GM19099 (cell line): ENCODE data around the gene ZNF446.
A peak's percentile ranks its signal among the peaks of the same experiment; 100 is the strongest.

Experiments used
- POLR2A ChIP-seq: IDR thresholded peaks from 3 replicates; pipeline ENCODE4 v1.6.1; 2011; ENCODE audit warnings: low read depth; ENCODE audit not compliant: insufficient read length; ENCODE audit errors: extremely low read depth

The ZNF446 gene

DNA sequence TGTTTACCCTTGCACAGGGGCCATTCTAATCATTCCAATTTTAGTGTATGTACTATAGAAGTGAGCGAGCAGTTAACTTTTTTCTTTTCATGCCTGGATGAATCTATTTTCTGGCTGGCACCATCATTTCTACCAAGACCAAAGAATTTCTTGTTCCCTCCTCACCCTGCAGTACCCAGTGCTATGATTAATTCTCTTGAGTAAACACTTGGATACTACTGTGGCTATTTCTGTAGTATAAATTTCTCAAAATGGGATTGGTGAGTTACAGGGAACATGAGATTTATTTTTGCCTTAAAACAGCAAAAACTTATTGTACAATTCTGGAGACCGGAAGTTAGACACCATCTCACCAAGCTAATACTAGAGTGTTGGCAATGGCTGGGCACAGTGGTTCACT is 7.6 kb downstream of the ZNF446 start:
- TF ChIP-seq POLR2A: no peak

DNA sequence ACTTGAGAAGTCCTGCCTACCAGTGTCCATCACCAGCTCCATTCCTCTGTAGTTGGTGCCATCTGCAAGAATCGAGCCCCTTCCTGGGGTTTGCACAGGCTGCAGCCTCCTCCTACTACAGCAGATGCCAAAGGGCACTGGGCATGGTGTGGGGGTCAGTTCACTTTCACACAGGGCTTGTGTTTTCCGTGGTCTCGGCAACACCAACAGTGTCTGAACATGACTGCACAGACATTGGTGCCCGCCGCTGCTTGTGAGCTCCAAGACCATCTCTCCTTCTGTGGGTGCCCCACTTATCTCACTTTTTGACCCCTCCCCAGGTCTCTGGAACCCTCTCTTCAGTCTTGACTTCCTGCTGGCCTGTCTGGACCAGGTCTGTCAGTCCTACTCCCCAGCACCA is 15.2 kb downstream of the ZNF446 start:
- no peak for TF ChIP-seq POLR2A

DNA sequence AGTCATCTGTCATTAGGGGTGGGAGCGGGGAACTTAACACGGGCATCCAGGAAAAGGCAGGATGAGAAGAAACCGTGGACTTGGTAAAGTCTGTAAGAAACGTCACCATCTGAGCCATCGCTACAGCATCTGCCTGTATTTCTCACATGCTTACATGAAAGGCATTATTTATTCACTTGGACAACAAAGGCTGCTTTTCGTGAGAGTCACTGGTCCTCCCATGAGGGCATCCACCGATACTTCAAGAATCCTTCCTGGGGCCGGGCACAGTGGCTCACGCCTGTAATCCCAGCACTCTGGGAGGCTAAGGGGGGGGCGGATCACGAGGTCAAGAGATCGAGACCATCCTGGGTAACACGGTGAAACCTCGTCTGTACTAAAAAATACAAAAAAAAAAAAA is 16.1 kb downstream of the ZNF446 start:
- TF ChIP-seq POLR2A: no peak

DNA sequence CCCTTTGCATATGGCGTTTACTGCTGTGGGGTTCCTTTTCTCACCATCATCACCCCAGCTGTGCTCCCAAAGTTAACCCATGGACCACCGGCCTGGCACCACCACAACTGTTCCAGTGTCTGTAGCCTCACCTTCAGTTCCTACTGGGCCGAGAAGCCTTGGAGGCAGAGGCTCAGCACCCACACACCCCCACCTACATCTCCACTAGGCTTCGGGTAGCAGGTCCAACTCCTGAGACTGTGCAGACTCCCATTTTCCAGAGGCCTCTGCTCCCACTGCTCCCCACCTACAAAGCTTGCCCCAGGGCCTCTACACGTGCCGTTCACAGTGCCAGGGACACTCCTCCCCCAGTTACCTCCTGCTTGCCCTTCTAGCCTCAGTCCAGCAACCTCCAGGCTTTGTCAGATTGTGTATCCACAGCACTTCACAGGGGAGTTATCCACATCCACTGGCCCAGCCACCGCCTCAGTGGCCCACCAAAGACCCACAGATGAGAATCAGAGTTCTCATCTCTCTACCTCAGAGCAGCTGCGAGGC is 21.6 kb downstream of the ZNF446 start:
- no peak for TF ChIP-seq POLR2A

DNA sequence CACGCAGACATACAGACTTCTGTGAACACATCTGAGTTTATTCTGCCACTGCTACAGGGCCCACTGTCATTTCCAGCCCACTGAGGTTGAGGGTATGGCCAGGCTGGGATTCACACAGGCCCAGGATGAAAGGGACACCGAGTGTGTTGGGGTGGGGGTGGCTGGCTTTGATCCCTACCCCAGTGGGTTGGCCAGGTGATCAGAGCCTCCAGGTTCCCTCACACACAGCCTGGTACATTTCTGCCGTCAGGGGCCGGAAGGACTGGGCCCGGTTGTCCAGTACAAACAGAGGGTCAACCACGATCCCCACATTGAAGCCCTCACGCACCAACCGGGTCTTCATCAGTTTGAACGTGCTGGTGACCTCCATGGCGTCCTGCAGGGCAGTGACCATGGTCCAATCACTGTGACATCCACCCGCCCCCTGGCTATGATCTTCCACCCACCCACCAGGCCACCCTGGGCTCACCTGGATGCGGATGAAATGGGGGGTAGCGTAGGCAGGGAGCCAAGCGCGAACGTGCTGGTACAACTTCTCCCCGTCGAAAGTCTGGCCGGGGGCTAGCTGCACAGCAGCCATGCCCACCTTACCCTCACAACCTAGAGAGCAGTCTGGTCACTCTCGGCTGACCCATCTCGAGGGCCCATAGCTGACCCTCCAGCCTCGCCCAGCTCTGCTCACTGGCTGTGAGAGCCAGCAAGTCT is 22.3 kb downstream of the ZNF446 start:
- TF ChIP-seq POLR2A: no peak

DNA sequence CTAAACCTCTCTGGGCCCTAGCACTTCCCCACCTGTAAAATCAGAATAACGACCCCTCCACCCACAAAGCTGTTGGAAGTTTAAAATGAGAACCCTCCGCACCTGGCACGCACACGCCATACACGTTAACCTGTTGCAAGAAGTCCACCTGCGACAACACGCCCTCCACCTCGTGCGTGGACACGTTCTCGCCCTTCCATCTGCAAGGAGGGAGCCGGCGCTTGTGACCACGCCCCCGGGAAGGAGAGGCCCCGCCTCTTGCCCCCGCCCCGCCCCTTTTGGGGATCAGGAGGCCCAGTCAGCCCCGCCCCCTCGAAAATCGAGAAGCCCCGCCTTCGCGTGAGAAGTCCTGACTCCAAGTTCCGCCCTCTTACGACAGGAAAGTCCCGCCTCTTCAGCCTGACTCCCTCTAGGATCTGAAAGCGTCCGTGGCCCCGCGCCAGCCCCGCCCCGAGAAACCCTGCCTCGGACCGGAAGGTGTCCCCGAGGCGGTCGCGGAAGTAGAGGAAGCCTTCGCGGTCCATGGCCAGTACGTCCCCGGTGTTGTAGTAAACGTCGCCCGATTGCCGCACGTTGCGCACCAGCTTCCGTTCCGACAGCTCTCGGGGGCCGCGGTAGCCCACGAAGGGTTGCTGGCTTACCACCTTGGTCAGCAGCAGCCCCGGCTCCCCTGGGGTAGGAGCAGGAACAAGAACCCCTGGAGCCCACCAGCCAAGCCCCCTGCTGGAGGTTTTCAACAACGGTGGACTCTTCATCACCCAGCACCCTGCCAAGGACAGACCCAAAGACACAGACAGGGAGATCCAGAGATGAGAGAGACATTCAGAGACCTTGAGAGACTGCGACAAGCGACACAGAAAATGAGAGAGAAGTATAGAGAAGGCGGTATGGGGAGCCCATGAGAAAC is 23.1 kb downstream of the ZNF446 start:
- TF ChIP-seq POLR2A: peak; percentile 78

DNA sequence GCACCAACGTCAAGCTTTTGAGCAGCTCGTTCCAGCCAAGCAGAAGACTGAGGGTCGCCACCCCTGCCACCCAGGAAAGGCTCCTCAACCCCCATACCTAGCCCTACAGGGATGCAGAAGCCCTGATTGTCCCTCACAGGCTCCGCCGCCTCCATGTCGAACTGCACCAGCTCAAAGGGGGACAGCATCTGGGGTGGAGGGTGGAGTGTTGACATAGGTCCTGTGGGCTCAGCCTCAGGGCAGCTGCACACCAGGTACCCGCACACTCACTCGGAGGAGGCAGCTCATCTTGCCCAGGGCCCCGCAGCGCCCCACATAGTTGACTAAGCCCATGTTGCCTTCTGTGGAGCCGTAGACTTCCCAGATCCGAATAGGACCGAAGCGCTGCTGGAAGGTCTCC is 24.1 kb downstream of the ZNF446 start:
- no peak for TF ChIP-seq POLR2A

DNA sequence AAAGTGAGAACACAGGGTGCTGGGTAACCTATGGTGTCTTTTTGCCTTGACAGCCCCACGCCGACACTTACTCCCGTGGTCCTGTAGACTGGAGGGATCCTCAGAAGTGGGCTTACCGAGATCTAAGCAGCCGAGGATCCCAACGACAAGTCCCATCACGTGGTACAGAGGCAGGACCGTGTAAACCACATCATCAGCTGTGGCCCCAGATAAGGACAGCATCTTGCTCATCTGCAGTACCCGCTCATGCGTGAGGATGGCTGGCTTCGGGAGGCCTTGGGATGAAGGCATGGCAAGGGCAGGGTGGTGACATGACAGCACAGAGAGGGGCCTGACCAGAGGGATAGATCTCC is 33.6 kb downstream of the ZNF446 start:
- no peak for TF ChIP-seq POLR2A

DNA sequence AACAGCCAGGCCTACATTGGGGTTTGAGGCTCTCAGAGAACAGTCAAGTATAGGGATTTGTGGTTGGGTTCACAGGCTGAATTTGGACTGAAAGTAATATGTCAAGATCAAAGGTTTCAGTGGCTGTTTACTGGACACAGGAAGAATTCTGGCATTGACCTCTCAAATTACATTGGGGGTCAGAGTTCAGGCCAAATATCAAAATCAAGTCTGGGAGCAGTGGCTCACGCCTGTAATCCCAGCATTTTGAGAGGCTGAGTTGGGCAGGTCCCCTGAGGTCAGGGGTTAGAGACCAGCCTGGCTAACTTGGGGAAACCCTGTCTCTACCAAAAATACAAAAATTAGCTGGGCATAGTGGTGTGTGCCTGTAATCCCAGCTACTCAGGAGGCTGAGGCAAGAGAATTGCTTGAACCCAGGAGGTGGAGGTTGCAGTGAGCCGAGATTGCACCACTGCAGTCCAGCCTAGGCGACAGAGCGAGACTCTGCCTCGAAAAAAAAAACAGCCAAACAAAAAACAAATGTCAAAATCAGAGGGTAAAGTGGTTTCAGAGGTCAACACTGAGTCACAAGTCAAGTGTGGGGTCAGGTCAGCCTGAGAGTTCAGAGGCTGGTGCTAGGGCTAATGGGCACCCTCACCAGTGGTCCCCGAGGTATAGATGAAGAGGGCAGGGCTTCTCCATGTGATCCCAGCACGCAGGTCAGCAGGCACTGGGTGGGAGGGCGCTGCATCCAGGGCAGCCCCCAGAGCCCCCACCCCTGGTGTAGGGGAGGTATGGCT is 34.1 kb downstream of the ZNF446 start:
- TF ChIP-seq POLR2A: no peak

DNA sequence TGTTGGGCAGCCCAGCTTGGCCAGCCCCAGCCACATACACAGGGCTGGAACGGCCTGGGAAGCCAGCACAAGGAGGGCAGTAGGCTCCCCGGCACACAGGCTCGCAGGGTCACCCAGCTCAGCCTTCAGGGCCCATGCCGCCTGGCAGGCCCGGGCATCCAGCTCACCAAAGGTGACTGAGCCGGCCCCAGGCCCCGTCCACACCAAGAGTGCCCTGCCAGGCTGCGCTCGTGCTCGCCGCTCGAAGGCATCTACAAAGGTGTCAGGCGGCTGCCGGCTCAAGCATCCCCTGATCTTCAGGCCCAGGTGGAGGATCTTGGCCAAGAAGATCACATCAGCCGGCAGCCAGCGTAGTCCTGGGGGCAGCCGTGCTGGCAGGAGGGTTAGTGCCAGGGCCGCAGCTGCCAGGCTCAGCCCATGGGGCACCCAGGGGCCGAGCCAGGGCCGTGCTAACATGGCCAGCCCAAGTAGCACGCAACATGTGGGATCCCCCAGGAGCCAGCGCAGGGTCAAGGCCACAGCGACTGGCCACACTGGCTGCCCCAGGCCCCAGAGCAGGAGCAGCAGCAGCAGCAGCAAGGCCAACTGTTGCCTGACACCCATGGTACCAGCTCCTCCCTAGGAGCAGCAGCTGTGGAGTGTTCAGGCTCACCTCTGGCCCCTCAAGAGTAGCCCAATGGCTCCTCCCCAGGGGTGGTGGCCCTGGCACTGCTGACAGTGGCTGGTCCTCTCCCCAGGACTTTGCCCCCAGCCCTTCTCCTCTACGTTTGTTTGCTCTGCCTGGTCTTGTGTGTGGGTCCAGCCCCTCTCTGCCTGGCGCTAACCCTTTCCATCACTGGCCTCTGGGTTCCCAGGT is 35.4 kb downstream of the ZNF446 start, which contains the start of gene SLC27A5:
Gene SLC27A5, minus strand, starts transcription at position 640 of the 856 bp plus-strand sequence. Its CDS starts 37 bp downstream, at position 603.
- TF ChIP-seq POLR2A: no peak

DNA sequence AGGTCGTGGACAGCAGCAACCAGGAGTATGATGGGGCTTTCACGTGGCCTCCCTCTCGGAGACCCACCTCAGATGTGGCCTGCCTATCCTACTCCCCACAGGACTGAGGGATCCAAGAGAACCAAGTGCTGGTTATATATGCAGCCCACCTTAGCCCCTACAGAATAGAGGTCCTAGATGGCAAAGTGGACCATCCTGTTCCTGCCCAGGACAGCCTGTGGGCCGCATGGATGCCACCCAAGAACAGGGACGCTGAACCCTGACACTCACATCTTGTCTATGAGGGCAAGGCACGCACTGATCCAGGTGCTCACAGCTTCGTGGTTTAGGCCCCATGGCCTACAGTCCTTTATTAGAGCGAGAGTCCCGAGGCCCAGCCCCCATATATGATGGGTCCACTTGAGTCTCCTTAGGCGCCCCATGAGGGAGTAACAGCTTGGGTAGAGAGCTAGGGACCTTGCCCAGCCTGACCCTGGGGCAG is 37.1 kb downstream of the ZNF446 start:
- TF ChIP-seq POLR2A: no peak

DNA sequence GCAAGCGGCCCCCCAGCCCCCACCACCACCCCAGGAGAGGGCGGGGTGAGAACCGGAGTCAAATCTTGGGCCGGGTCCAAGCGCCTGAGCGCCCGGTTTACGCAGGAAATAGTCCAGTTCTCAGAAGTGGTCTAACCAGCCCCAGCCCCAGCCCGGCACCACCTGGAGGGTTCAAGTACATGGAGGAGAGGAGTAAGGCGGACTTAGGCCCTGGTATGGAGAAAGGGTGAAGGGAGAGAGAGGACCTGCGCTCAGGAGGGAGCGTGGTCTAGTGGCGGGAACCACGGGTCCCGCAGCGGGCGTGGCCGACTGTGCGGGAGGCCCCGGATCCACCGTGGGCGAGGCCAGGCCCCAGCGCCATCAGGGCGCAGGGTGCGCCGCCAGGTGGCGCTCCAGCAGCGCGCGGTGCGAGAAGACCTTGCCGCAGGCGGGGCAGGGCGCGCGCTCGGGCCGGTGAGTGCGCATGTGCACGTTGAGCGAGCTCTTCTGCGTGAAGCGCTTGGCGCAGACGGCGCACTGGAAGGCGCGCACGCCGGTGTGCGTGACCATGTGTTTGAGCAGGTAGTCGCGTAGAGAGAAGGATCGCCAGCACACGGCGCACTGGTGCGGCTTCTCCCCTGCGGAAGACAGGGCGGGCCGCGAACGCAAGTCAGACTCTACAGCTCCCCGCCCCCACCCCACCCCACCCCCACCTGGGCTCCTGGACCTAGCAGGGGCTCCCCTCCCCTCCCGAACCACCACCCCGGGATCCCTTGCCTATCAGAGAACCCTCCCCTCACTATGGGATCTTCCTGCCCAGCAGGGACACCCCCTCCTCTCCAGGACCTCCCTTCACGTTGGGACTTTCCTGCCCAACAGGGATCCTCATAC is 37.8 kb downstream of the ZNF446 start:
- TF ChIP-seq POLR2A: peak; percentile 85

DNA sequence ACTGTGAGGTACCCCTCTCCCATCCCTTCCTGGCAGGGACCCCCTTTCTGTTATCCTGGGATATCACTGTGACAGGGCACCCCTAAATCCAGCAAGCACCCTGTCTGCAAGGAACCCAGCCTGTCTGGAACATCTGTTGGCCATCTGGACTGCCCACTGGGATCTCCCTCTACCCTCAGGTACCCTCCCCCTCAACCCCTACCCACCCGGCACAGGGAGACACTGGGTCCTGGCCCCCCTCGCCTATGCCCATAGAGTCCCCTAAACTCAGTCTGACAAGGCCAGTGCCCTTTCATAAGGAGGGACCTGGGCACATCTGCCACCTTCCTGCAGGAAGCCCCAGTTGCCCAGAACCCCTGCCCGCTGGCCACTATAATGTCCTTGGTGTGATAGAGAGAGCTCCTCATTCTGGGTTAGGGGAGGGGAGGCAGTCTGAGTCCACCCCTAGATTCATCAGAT is 38.4 kb downstream of the ZNF446 start:
- no peak for TF ChIP-seq POLR2A

DNA sequence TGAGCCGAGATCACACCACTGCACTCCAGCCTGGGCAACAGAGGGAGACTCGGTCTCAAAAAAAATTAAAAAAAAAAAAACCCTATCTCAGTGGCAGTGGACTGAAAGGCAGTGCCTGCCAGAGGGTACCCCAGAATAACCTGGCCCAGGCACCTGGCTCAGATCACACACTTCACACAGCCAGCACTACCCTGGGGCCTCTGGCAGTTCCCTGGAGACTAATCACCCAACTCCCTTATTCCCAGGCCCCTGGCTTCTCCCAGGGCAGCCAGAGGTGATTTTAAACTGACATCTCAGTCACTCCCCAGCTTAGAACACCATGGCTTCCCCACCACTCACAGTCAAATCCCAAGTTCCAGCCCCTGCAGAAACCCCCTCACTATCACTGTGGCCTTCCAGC is 39.1 kb downstream of the ZNF446 start:
- TF ChIP-seq POLR2A: no peak
